SU-DHL-6 (cell line): ENCODE measurements around the gene CACNB3.
A peak's percentile ranks its signal among the peaks of the same experiment; 100 is the strongest.

Experiments
- H2AFZ ChIP-seq: fragments of 200-600 bp; sonication (generic); 2 replicates; pipeline ENCODE4 v1.6.1; 2014; ENCODE audit warnings: low read depth, mild to moderate bottlenecking, moderate library complexity, mixed read lengths, antibody characterized with exemption, low read length; ENCODE audit not compliant: severe bottlenecking
- H3F3A ChIP-seq: fragments of 200-600 bp; shearing (Covaris generic); 2 replicates; pipeline ENCODE4 v1.6.0; 2016; ENCODE audit warnings: antibody characterized with exemption, mild to moderate bottlenecking; ENCODE audit not compliant: insufficient read depth
- H3K27ac ChIP-seq: fragments of 200-600 bp; sonication (generic); 2 replicates; pipeline ENCODE4 v1.5.1; 2016; ENCODE audit warnings: low read depth, mild to moderate bottlenecking, low read length, moderate library complexity, mixed read lengths
- H3K27me3 ChIP-seq: fragments of 200-600 bp; sonication (generic), shearing (Covaris generic); 2 replicates; pipeline ENCODE4 v1.6.0; 2014; ENCODE audit warnings: mild to moderate bottlenecking, low read length
- H3K36me3 ChIP-seq: fragments of 200-600 bp; sonication (generic); 2 replicates; pipeline ENCODE4 v1.6.1; 2014; ENCODE audit warnings: mild to moderate bottlenecking, low read length, mixed read lengths
- H3K4me2 ChIP-seq: fragments of 300-600, 200-600 bp; shearing (Covaris generic), sonication (generic); 2 replicates; pipeline ENCODE4 v1.6.0; 2014; ENCODE audit warnings: low read length, low read depth, mild to moderate bottlenecking; ENCODE audit not compliant: poor library complexity, severe bottlenecking
- H3K4me3 ChIP-seq: fragments of 200-600 bp; sonication (generic); 2 replicates; pipeline ENCODE4 v1.5.1; 2014; ENCODE audit warnings: antibody characterized with exemption, low read length, mild to moderate bottlenecking, mixed read lengths; ENCODE audit not compliant: insufficient read depth, poor library complexity, severe bottlenecking
- H3K79me2 ChIP-seq: fragments of 200-600 bp; sonication (generic); 2 replicates; pipeline ENCODE4 v1.6.1; 2014; ENCODE audit warnings: mild to moderate bottlenecking, low read length, moderate library complexity; ENCODE audit not compliant: insufficient read depth
- H3K9ac ChIP-seq: fragments of 200-600 bp; sonication (generic); 2 replicates; pipeline ENCODE4 v1.7.0; 2014; ENCODE audit warnings: mild to moderate bottlenecking, low read length
- H3K9me2 ChIP-seq: fragments of 200-600 bp; sonication (generic); replicated peaks from 2 replicates; pipeline ENCODE4 v1.6.1; 2014; ENCODE audit warnings: low read length; ENCODE audit not compliant: insufficient read depth
- H3K9me3 ChIP-seq: fragments of 200-600 bp; sonication (generic); 2 replicates; pipeline ENCODE4 v1.6.1; 2014; ENCODE audit warnings: low read length, mixed read lengths; ENCODE audit not compliant: insufficient read depth
- H4K20me1 ChIP-seq: fragments of 200-600 bp; sonication (generic); 2 replicates; pipeline ENCODE4 v1.6.1; 2014; ENCODE audit warnings: low read depth, mild to moderate bottlenecking, antibody characterized with exemption, low read length, moderate library complexity, mixed read lengths
- CTCF ChIP-seq: fragments of 200-600 bp; sonication (generic); IDR thresholded peaks from one replicate; pipeline ENCODE4 v1.5.1; 2017; ENCODE audit warnings: antibody characterized with exemption, mild to moderate bottlenecking, low read length, moderate library complexity; ENCODE audit not compliant: insufficient read depth, poor library complexity, severe bottlenecking
- EZH2phosphoT487 ChIP-seq: fragments of 200-600 bp; sonication (generic), shearing (Covaris generic); conservative IDR thresholded peaks from 2 replicates; pipeline ENCODE4 v1.6.1; 2018; ENCODE audit warnings: mild to moderate bottlenecking, antibody characterized with exemption, low read length, moderate library complexity, mixed read lengths

CACNB3 gene

GRCh38 chr12:48812389-48812788 lies 5.9 kb upstream of the CACNB3 start:
- Histone ChIP-seq H4K20me1 (no peaks in the 10 kb centered on the region), H3K4me3 (no peak overlapping the region), H3K79me2 (no peaks in the 10 kb centered on the region), H3K9me3 (no peaks in the 10 kb centered on the region), H3K4me2 (no peak overlapping the region), H3K9me2 (no peaks in the 10 kb centered on the region), H2AFZ (no peak overlapping the region), H3F3A (peaks cover 15% of the 10 kb centered on the region), H3K27ac (no peak overlapping the region), H3K36me3 (no peaks in the 10 kb centered on the region), H3K27me3 (no peaks in the 10 kb centered on the region), H3K9ac (no peak overlapping the region)
- no peak for TF ChIP-seq EZH2phosphoT487
- no peak for TF ChIP-seq CTCF

DNA sequence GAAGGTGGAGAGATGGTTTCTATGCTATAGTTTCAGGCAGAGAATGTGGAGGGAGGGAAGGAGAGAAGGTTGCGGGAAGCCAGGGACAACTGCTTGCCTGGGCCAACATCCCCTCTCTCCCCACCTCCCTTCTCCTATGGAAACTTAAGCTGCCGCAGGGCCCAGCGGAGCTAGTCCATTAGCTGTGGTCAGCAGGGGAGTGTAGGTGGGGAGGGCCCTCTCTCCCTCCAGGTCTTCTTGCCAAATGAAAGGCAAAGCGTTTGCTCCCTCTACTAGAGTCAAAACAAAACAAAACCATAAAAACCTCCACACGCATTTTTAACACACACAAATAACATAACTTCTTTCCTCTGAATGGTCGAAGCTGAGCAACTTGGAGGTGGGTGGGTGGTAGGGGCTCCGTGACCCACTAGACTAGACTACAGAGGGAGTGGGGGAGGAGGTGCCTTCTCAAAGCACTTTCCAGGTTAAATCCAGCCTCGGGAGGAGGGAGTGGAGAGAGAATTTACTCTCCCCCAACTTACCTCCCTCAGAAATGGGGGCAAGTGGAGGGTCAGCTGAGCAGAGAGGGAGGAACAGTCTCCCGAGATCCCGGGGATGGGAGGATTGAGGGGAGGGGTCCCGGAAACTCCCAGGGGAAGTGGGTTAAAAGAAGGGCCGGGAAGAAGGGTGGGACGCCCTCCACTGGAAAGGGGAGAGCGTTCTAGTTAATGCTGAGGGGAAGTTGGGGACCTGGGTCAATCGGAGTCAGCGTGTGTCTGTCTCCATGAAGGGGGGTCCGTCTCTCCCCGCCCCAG lies 4.6 kb upstream of the CACNB3 start:
- Histone ChIP-seq H3K4me2 (peak overlapping the region; percentile 95), H2AFZ (peak overlapping the region; percentile 100)
- TF ChIP-seq EZH2phosphoT487, result no peak
- no peak for TF ChIP-seq CTCF

GRCh38 chr12:48814262-48815125 lies 3.8 kb upstream of the CACNB3 start:
- no peaks in the 10 kb centered on the region for H4K20me1 ChIP-seq
- peaks cover 15% of the 10 kb centered on the region for H3F3A ChIP-seq
- H3K79me2 ChIP-seq, result no peaks in the 10 kb centered on the region
- no peaks in the 10 kb centered on the region for H3K9me2 ChIP-seq
- H3K27me3 ChIP-seq, result no peaks in the 10 kb centered on the region
- peak overlapping the region; percentile 87 for H3K9ac ChIP-seq
- H2AFZ ChIP-seq, result peak overlapping the region; percentile 100
- H3K9me3 ChIP-seq, result no peaks in the 10 kb centered on the region
- peak overlapping the region; percentile 95 for H3K4me2 ChIP-seq
- no peaks in the 10 kb centered on the region for H3K36me3 ChIP-seq
- no peak for TF ChIP-seq EZH2phosphoT487
- peak; percentile 99 for TF ChIP-seq CTCF
- peak overlapping the region; percentile 62 for H3K4me3 ChIP-seq
- H3K27ac ChIP-seq, result peak overlapping the region; percentile 8; the same call in 1 of the 2 replicates

More for the DNA sequence above, 4.6 kb upstream of the CACNB3 start:
- Histone ChIP-seq H3K4me3 (peak overlapping the region; percentile 62), H3K9me3 (no peaks in the 10 kb centered on the region), H3K9me2 (no peaks in the 10 kb centered on the region), H3K36me3 (no peaks in the 10 kb centered on the region), H4K20me1 (no peaks in the 10 kb centered on the region), H3F3A (peaks cover 15% of the 10 kb centered on the region), H3K9ac (peak overlapping the region; percentile 87), H3K27me3 (no peaks in the 10 kb centered on the region), H3K27ac (no peak overlapping the region), H3K79me2 (no peaks in the 10 kb centered on the region)
